Smooth muscle cell of the brain vasculature (primary cell): ENCODE results near the gene NLGN4X.
"Not testable (repeated sequence)": the region's sequence is repeated elsewhere in the genome, so short reads cannot be mapped to it uniquely, and the experiment has no call there.

Experiments used
- DNase-seq: peaks from one replicate; pipeline ENCODE4 v3.0.0-alpha.2; 2012; ENCODE audit warnings: low read depth, low spot score

The NLGN4X gene

DNA sequence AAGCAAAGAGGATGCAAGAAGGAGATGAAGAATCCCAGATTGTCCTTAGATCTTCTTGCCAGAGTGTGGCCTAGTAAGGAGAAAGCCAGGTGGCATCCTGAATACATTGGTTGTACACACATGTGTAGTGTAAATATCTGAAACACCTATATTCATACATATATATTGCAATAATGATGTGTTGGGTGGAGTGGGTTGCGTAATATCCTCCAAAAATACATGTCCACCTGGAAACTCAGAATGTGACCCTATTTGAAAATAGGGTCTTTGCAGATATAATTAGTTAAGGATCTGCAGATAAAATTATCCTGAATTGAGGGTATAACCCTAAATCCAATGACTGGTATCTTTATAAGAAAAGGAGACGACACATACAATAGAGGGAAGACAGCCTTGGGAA lies 216.3 kb downstream of the NLGN4X start:
- DNase-seq: no peak

DNA sequence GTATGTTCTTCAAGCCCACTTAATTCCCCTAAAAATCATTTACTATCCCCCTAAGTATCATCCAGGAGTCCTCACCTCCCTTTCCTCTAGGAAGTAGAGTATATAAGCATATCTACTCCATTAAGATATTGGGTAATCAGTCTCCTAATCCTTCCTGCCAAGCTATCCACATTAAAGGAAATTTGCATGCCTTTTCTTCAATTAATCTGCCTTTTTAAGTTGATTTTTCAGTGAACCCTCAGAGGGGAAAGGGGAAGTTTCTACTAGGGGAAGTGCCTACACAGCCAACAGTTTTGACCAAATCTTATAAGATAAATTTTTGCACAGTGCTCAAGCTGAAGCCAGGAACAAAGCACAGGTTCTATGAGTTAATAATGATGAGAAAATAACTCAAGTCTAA lies 222.8 kb downstream of the NLGN4X start:
- no peak for DNase-seq

DNA sequence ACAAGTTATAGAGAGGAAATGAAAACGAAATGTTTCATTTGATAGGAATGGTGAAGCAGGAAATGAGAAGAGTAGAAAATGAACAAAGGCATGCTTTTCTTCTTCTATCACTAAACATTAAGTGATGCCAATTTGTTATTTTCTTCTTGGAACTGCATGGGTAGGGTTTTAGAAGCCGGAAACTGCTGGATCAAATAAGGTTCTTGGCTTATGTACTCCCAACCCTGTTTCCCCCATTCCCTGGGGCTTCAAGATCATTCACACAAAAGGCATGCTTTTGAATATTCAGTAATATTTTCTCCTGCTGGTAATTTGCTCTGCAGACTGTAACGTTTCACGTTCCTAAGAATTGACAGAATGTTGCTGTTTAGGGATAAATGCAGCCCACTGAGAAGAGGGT lies 224.1 kb downstream of the NLGN4X start:
- DNase-seq: no peak

DNA sequence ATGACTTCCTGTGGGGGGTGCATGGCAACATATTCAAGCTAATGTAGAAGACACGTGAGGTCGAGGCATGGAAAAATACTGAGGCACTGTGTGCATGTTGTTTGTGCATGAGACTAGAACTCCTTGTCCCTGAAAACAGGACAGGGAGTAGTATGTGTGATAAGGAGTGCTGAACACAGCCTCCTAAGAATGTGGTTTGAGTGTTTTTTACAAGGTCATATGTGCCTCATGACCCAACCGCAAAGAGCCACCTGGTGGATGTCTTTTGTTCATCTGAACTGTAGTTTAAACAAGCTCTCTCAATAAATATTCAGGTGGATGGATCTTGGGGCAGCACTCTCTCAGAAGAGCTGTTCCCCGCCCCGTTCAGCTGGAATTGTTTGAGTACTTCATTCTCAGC lies 226.6 kb downstream of the NLGN4X start:
- DNase-seq: no peak

DNA sequence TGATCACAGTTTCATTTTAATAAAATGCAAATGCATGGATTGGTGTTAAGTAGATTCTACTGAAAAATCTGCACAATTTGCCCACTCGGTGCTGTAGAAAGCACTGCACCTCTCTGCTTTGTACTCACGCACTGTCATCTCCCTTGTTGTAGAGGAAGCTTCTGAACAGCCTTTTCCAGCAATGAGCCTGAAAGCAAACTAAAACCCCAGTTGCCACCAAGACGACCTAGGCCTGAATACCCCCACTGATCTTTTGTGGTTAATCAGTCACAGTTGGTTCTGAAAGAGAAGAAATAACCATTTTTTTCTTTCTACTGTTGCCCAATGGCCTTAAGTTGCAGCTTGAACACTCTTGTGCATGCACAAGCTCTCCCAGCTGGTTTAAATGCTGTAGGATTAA lies 229.8 kb downstream of the NLGN4X start:
- no peak for DNase-seq

DNA sequence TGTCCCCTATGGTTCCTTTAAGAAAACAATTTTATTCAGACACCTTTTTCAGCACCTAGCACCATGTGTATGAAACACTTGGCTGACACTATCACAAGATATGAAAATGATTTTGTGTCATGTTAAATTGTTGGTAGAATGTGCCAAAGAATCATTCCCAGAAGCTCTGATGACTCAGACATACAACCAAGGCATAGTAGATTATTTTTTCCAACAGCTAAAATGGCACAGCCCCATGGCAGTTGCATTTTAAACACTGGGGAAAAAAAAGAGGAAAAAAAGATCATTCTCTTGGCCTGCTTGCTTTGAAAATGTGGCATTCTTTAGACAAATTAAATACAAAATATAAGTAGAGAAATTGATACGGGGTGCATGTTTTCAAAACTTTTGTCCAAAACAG lies 230.2 kb downstream of the NLGN4X start:
- DNase-seq: no peak

DNA sequence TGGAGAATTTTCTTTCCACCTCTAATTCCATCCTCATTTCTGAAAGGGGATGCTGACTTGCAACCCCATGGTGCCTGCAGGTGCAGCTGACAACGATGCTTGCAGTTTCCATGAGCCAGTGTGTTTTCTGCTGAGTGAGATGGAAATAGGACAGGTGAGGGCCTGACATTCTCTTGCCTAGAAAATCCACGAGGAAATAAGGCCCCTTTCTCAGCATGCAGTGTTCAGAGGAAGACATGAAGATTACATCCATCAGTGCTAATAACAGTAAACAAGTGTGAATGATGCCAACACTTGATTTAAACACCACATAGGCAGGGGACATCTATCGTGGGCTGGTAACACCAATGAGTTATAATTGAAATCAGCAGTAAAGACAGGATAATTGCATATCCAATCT lies 237.3 kb downstream of the NLGN4X start:
- DNase-seq: no peak

DNA sequence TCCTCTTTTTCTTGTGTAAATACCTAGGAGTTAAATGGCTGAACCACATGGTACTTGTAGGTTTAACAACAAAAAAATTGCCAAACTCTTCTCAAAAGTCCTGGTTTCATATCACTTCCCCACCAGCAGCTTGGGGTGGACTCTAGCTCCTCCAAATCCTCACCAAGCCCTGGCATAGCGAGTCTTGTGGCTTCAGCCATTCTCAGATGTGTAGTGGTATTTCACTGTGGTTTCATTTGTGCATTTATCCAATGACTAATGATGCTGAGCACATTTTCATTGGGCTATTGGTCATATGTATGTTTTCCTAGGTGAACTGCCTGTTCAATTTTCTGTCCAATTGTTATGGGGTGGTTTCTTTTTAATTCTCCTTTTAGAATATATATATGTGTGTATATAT lies 249.3 kb downstream of the NLGN4X start:
- no peak for DNase-seq

DNA sequence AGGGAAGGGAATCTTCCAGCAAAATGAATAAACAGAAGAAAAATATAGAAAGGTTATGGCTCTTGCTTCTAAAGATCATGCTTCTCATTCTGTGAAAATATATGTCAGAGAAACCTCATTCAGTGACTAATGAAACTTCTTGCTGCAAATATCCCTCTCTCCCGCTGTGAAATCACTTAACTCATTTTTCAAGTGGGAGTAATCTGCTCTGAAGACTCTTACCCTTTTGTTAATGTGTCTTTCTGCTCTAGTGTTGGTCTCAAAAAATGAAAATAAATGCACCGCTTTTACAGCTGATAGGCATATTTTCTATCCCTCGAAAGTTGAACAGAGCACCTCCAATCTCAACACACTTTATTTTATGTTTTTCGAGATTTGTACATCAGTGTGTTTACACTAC lies 252.3 kb downstream of the NLGN4X start:
- no peak for DNase-seq

DNA sequence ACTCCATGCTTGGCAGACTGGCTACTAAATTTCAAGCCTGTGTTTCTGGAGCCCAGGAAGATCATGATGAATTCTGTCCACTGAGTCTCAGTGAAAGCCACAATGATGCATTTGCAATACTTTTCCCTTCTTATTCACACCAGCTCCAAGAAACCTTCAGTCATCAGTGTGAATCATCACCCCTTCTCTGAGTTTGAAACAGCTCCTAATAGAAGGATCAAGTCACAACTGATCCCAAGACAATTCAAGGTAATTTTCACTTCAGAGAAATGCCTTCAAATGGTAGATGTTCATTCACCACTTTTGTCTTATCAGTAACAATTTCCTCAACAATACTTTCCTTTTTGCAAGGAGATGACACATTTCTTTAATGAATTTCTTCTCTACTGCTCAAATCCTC lies 257.4 kb downstream of the NLGN4X start:
- DNase-seq: no peak

DNA sequence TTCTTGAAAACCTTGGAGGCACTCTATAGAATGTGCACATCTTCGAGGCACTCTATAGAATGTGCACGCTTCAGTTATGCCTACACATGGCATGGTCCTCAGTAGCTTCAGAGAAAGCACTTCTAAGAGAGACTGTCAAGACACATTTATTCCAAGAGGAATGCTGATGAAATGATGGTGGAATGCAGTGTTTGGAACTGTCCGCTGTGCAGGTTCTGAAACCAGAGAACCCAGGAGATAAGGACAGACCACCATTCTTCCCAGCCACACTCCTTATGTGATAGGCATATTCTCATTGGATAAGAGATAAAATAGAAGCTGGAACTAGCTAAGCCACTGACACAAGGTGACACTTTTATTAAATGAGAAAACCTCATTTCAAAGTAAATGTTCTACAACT lies 263.3 kb downstream of the NLGN4X start:
- DNase-seq: no peak

DNA sequence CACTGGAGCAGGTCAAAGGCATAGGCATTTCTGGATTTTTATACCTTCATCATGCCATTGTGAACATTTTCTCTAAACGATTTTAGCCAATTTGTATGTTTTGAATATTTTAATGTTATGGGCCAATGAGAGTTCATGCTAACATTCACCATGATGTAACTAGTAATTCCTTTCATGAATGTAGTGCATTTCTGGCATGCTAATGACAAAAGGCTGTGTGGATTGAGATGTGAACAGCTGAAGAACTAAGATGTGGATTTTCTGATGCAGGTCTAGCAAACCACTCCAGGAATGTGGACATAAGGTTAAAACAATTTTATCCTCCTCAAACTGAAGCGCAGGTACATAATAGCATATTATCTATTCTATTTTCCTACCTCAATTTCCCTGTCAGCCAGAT lies 269.4 kb downstream of the NLGN4X start:
- DNase-seq: no peak

DNA sequence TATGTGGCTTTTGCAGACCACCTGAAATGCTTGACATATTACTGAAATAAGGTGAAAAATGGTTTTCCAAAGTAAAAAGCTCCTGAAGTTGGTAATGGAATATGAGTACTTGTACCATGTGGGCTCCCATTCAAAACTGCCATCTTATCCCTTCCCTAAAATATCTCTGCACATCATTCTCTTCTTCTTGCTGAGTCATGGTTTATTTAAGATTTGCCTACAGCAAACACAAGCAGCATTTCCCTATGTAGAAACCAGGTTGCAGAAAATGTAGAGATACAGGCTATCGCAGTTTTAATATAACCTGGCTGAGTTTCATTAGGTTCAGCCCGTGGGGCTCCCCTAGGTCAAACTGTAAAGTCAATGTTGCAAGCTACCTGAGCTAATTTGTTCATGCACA lies 270.1 kb downstream of the NLGN4X start:
- DNase-seq: no peak

DNA sequence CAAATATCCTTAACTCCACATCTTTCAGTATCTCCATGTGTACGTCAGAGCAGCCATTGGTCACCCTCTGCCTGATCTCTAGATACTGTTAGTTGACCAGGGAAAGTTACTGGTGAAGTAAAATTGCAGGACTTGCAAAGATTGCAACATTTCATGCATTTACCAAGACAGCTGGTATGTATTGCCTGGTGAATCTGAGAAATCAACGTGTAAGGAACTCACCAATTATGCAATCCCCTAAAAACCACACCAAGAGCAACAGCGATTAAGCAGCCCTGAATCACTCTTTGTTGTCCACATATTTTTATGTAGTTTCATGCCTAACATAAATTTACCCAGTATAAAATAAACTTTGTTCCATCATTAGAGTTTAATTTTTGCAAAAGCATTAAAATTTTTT lies 271.2 kb downstream of the NLGN4X start:
- no peak for DNase-seq

DNA sequence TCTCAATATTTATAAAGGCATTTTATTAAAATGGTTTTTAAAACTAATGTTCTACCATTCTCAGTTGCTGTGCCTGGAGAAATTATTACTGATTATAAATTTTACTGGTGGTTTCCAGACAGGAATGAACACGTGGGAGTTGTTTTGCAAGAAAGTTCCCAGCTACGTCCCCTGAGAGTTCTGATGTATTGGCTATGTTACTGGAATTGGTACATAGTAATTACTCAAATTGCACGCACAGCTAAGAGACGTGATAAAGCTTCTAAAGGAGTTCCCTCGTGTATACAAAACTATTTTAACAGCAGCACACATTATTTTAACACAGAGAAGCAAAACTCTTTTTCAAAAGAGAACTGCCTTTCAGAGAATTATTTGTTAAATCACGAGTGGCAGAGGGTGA lies 292.2 kb downstream of the NLGN4X start:
- DNase-seq: no peak

DNA sequence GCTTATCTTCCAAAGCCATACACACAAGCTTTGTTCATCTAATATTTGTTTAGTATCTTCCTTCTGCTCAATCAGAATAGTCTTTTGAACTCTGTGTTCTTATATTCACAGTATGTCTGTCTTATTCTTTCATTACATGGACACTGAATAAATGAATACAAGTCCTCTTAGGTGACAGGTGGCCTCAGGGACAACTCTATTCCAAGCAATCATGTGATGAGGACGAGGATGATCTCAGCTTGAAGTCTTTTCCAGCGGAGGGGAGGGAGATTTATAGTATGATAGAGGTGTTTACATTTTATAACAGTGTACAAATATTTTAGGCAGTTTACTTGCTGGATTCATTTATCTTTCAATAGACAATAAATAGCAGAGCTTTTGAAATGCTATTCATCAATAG lies 300.4 kb downstream of the NLGN4X start:
- no peak for DNase-seq

DNA sequence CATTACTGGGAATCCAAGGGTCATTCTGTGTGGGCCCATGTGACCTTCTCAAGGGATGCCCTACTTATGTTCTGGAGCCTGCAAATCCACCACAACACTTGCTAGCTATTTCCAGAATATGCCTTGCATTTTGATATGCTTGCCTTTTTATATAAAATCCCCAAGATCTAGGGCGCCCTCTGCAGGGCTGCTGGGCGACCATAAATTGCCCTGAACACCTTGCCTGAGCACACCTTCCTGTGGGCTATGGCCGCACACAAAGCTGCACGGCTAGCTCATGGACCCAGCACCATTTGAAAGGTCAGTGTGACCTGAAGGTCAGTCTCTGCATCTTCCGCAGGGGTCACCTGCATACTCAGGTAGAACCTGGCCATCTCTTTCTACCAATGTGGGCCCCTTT lies 311.7 kb downstream of the NLGN4X start:
- no peak for DNase-seq

DNA sequence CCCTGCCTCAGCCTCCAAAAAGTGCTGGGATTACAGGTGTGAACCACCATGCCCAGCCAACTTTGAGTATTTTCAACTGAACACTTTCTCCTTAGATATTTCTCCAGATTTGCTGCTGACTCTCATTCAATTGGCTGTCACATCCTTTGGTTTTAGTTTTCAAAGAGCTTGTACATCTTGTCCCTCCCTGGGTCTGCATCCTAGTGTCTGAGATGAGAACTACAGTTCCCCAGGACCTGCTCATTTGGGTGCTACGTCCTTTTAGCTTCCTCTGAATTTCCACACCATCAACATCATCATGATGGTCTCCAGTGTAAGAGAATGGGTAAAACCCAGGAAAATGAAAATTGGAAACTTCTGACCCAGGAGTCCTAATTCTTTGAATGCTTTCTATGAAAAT lies 312.9 kb downstream of the NLGN4X start:
- no peak for DNase-seq

DNA sequence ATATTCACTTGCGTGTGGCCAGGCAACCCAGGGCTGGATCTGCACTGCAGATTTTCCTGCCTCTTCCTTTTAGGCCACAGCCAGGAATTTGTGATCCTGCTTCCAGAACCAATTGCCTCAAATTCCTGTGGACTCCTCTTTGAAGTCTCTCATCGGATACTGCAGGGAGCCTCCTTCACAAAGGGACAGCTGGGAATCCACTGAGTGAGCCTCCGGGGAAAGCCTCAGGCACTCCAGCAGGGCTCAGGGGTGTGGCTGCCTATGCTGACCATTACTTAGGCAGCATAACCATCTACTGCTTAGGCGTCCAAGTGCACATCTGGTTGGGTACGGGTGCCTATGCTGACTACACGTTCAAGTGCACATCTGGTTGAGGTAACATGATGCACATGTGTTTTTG lies 321.5 kb downstream of the NLGN4X start:
- DNase-seq: no peak

DNA sequence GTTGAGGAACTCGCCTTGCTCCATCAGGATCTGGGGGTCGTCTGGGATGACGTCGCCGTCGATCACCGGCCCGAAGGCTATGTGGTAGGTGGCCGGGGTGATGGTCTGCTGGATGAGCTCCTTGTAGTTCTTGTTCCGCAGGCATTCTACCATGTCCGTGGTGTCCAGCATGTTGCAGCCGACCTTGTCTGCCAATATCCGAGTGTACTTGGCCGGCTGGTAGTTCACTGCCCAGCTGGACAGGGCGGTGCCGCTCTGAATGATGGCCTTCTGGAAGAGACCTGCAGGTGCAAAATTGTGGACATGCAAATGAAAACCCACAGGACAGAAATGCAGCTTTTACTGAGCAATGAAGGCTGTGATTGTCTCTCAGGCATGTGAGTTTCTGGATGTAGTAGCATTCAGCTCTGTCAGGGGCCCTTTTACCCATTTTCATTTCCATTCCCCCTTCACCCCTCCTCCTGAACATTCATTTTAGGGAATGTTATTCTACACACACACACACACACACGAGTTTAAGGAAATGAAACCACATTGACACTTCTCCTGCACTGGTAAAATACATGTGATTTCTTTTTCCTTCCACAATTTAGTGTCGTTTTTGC lies 325.0 kb downstream of the NLGN4X start:
- DNase-seq: not testable (repeated sequence)

DNA sequence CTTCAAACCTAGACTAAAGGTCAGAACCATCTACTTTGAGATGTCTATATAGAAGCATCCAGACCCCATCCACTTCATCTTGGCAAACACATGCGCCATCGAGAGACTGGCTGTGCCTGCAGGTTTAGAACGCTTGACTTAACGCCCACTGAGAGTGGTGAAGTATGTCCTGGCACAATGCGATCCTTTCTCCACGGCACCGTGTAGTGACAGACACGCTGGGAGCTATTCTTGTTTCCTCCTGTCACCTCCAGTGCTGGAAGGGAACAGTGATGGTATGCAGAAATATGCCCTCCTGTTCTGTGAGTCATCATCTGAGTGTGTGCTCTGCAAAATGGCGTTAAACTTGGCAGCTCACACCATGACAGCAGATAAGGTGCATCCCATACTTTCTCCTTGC lies 330.2 kb downstream of the NLGN4X start:
- DNase-seq: no peak

DNA sequence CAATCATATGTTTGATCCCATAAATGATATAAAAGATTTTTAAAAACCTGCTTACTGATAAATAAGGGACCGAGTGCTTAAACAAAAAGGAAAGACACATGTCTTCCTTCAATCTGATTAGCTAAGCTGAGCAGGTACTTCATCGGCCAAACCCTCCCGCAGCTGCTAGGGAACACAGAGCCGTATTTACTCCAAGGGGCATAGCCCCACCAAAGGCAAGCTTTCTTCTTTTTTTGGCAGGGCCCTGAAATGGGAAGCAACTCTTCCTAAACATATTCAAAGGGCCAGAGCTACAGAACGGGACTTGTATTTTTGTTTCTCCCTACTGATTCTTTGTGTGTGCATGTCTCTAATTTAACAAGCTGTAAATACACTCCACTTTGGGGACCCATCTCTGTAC lies 337.3 kb downstream of the NLGN4X start:
- no peak for DNase-seq

DNA sequence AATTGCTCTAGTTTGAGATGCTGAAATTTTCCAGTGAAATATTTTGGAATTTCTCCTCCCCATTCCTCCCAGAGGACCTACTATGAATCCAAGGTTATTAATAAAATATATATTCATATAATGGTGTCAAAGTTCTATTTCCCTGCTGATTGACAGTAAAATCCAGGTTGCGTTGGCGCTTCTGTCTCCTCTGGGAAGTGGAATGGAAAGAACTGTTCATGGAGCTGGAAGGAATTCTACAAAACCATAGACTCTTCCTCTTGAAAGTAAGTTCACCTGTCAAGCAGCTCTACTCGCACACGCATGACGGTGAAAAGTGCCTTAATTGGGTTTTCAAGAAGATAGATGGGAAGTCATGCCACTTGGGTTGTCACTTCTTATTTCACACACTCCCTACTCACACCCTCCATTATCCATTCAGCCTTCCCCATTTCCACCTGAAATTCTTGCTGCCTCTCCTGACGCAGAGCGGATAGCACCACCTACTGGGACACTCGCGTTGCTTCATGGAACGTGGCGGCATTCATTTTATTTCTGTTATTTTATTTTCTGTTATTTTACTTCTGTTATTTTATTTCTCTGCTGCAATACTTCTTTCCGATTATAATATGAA lies 351.6 kb downstream of the NLGN4X start:
- no peak for DNase-seq

DNA sequence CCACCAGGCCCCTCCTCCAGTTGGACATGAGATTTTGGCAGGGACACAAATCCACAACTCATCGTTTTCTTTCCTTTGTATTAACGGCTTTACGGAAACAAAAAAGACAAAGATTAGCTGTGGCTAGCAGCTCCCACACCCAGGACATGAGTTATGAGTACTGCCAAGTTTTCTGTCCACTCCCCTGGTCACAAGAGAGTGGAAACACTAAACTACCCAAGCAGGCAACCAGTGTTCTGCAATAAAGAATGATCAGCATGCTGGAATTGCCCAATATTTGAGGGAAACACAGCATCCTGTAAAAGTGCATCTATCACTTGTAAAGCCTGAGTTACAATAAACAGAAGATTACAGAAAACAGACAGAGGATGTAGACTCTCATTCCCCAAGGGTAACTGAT lies 358.4 kb downstream of the NLGN4X start:
- DNase-seq: no peak
